HG03439 (cell line): ENCODE measurements around the gene NOS3.

Experiments
- ATAC-seq: cut with Tn5 transposase; IDR thresholded peaks from one replicate; pipeline ENCODE4 v1.9.1; 2021; ENCODE audit warnings: mild to moderate bottlenecking, moderate library complexity; ENCODE audit not compliant: unreplicated experiment

NOS3 gene

DNA sequence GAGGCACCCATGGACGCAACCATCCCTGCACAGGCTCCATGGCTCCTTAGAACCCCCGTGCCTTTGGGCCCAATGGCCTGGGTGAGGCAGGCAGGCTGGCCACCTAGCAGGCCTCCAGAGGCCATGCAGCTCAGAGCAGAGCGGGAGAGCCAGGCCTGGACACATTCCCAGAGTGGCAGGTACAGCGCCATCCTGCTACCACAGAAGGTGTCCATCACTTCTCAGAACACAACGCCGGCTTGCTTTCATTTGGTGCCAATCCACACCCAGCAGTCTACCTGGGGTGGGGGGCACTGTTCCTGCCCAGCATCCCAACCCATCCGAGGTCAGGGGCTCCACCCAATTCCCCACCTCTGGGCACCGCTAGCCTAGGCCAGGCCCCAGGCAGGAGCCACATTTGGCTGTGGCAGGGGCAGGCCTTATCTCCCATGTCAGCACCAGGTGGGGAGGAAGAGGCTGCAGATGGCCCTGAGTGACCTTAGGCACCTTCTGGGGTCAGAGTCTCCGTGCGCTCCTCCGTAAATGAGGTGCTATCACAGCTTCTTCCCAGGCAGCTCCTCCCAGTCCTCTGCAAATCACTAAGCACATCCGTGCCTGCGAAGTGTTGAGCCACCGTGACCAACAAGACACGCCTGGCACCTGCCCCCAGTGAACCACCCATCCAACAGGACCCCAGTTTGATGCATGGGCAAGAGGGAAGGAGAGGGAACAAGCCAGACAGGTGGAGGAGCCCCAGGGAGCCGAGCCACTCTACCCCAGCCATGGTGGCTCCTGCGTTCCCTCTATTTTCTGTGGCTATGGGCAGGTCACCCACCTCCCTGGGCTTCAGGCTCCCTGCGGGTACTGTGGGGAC lies 26.9 kb upstream of the NOS3 start:
- no peak for ATAC-seq

DNA sequence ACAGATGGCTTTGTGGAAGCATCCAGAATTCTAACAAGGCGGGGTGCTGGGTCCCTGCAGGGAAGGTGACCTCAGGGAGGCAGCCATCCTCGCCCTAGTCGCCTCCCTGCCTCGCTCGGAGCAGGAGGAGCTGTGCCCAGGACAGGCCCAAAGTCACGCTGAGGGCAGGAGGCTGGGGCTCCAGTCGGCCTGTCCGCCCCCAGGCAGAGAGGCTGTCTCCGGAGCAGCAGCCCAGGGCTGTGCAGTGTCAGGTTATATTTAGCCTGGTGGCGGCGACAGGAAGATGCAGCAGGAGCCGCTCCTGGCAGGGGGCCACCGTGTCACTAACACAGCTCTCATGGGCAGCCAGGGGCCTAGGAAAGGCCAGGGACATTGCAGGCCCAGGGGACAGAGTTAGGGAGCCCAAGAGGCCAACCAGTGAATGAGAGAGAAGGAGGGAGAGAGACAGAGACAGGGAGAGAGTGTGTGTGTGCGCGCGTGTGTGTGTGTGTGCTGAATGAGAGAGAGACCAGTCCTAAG lies 26.2 kb upstream of the NOS3 start:
- no peak for ATAC-seq

DNA sequence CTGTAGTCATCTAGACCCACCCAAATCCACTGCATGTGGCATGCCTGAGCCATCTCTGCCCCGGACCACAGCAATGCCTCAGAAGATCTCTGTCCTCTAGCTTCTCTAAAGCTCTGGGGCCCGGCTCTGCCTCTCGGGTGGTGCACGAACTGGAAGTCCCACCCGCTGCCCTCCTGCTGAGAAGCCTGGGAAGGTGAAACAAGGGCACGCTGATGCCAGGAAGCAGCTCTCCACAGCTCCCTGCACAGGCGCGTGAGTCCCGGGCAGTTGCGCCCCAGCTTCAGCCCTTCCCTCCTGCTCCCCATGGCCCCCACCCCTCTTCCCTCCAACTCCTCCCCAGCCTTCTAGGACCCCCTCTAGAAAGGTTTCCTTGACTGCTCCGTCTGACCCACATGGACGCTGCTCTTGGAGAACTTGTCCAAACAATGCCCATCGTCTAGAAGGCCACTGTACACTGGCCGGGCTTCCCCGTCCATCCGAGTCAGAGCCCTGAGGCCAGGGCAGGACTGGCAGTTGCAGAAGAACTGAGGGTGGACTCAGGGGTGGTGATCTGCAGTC lies 25.5 kb upstream of the NOS3 start:
- ATAC-seq, result no peak

DNA sequence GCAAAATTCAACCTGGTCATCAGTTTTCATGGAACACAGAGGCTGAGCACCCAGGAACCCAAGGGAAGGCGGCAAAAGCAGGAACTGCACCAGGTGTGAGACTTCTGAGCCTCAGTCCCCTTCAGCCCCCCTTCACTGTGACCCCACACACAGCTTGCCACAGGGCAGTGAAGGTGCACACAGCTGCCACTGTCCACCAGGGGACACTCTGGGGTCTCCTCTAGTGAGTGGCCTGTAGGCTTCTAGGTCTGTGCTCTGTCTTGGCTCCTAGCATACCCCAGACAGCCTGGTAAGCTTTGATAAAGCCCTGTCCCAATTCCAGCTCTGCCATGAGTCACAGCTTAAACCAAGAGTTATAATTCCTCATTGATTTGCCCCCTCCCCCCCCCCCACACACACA lies 24.8 kb upstream of the NOS3 start:
- no peak for ATAC-seq

- ATAC-seq, result no peak
These were observed 23.5 kb upstream of the NOS3 start for GRCh38 chr7:150967349-150967748.

DNA sequence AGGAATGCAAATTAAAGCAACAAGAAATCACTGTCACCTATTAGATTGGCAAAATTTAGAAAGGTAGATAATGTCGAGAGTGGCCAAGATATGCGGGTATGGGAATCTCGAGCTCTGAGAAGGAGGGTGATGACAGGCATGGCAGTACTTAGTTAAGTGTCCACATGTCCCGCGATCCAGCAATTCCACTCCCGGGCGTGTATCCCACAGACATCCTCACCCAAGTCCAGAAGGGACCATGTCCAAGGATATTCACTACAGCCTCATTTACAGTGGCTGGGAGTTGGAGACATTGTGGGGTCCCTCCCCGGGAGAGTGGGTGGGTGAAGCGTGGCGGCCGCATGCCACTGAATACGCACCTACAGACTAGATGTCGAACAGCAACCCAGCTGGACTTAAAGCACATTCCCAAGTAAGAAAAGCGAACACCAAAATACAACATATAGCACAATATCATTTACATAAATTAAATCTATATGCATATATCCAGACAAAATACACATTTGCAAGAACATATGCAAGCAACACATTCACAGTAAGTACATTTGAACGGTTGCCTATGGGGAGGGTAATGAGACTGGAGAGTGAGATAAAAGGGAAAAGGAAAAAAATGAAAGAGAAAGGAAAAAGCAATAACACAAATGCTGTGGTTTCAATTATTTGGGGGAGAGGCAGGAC lies 22.6 kb upstream of the NOS3 start:
- ATAC-seq, result no peak

DNA sequence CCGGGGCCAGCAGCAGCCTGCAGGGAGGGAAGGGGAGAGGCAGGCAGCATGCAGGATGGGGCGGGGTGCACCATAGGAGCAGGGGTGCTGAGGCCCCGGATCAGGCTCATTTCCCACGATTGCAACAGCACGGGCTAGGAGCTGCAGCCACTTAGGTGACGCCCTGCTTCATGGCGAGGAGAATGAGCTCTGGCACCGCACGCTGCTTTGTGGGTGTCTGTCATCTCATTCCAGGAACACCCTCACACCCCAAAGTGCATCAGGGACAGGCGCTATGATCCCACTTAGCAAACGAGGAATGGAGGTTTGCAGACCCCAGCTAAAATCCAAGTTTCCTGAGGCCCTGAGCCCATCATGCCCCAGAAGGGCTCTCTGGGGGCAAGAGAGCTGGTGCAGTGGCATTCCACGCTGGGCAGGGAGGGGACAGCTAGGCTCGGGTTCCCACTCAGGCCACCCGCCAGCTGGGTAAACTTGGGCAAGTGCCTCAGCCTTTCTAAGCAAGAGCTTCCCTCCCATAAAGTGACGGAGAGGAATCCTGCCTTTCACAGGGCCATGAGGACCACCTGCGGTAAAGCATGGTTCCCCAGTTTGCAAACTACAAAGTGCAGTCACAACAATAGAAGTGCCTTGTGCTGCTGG lies 22.0 kb upstream of the NOS3 start:
- ATAC-seq, result no peak

DNA sequence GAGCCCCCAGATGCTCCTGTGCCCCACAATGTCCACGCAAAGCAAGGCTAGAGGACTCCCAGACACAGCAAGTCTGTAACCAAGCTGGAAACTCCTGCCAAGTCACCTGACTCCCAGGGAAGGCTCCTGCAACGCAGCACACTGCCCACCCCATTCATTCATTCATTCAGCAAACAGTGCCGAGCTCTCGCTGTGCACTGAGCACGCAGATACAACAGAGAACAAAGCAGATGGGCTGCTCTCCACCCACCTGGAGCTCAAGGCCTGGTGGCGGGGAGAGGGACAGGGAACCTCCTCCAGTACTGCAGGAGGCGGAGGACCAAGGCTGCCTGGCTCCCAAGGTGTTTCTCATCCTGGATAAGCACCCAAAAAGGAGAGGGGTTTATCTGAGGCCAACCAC lies 21.3 kb upstream of the NOS3 start:
- ATAC-seq, result no peak

DNA sequence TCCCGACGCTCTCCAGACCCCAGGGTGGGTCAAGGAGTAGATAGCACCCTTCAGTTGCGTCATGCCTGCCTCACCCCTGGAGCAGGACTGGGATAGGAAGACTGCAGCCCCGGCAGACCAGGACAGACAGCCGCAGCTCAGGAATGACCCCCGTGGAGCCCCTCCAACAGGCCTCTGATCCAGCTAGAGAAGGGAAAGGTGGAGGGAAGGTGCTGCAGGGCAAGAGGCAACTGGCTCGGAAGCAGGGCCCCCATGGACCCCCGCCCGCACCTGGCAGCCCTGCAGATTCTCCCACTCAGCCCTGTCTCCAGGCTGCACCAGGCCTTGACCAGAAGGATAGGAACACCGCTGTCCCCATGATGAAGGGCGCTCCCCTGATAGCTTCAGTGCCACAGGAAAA lies 20.4 kb upstream of the NOS3 start:
- no peak for ATAC-seq

DNA sequence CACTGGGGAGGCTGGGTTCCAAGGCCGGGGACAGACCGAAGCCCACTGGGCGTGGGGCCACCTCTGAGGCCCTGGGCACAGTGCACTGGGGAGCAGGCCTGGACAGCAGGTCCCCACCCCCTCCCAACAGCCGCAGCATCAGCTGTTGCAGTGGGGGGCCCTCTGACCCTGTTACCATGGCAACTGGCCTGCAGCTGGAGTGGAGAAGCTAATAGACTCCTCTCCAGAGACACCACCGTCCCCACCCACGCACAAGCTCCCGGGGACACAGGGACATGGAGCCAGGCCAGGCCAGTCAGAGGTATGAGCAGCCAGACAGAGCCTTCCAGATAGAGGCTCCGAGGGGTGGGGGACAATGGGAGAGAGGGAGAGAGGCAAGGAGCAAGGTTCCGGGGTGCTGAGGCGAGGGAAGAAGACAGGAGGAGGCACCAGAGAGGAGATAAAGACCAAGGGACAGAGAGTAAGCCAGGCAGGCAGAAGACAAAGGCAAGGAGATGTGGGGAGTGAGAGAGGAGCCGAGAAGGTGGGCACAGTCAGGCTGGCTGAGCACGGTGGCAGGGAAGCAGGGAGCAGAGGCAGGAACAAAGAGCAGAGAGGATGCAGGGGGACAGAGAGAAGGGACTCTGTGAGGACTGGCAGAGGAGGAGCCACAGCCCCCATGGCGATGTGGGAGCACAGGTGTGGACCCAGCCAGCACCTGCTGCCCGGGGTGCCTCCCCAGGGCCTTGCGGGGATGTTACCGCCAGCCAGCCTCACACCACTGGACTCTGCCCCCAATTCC lies 19.4 kb upstream of the NOS3 start:
- no peak for ATAC-seq

DNA sequence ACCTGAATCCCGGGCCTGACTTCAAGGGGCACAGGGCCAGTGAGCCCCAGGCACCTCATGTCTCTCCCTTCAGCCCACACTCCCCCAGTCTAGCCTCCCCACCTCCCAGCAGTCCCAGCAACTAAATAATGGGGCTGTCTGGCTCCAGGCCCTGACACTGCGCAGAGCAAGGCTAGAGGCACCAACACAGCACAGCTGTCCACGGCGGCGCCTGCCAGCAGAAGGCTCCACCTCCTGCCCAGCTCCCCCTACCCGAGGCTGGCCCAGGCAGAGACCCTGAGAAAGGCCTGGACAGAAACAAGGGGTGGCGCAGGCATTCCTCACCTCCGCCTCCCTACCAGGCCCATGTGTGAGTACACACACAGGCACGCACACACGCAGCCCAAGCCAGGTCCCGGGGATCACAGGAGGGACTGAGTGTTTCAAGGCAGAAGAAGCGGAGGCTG lies 18.8 kb upstream of the NOS3 start:
- ATAC-seq, result no peak

DNA sequence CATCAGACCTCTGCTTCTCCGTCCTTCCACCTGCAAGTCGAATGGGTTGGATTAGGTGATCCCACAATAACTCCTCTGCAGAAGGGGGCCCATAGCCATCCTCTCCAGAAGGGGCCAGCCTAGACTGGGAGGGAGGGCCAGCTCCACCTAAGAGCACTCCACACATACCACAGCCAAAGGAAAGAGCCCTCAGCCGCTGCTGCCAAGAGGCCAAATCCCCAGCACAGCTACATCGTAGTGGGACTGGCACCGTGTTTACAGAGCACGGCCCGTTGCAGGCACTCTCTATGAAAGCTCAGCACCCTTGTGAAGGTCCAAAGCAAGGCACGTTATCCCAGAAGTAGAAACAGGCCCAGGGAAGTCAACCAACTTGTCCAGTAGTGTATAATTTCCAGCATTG lies 18.1 kb upstream of the NOS3 start:
- no peak for ATAC-seq

DNA sequence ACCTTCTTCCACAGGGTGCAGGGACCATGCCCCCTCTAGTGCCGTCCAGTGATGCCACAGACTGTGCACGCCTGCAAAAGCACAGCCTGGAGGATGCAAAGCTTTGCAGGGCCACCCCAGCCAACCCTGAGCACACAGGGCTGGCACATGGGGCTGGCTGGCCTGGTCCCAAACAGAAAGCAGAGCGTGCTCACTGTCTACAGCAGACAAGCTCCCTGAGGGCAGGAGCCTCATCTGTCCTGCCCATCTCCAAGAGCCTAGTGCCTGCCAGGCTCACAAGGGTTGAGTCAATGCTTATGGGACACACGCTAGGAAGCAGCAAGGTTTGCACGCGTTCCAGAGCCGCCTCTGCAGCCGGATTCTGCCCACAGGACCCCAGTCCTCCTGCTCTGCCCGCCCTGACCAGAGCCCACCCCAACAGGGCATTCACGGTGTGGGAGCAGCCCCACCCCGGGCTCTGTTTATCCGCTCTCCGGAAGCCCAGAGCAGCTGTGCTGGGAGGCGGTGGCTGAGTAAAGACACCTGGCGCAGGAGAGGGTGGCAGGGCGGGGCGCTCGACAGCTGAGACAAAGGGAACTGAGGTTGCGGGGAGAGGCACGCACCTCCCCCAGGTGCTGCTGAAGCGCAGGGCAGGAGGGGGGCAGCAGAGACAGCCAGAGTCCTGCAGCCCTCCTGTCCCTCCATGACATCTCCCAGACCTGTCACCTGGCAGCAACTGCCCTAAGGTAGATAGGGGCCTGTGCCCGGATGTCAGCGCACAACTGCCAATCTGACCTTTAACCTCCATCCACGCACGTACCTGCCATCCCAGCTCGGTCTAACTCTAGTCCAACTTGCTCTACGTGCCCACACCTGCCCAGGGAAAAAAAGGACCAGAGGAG lies 17.0 kb upstream of the NOS3 start:
- ATAC-seq, result no peak

DNA sequence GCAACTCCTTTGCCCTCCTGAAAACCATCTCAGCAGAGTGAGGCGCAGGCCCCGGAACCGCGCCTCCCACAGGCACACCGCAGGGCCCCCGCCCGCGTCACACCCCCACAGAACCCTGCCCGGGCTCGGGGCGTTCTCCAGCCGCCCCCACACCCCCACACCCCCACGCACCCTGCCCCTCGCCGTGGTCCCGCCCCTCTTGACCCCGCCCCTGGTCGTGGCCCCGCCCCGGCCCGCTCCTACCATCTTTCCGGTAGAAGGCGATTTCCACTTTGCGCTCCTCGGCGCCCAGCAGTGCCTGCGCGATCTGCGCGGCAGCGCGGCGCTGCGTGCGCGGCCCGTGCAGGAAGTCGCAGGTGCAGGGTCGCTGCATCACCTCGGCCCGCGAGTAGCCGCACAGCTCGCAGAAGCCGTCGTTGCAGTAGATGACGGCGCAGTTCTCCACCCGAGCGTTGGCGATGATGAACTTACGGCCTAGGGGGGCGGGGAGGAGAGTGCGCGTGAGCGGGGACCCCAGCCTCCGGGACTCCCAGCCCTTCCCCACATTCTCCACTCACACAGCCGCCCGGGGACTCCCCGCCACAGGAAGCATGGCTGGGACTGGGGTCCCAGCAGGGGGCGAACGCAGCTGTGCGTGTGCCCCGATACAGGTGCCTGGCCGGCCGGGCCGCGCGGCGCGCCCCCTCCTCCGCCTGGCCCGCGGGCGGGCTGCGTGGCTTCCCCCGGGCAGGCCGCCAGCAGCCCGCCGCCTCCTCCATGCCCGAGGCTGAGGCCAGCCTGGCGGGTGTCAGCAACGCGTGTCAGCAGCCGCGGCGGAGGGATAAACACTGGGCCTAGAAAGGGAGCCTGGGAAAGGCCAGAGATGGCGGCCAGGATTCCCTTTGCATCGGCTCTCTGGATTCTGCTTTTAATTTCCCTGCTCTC lies 16.1 kb upstream of the NOS3 start:
- ATAC-seq, result peak; percentile 60

DNA sequence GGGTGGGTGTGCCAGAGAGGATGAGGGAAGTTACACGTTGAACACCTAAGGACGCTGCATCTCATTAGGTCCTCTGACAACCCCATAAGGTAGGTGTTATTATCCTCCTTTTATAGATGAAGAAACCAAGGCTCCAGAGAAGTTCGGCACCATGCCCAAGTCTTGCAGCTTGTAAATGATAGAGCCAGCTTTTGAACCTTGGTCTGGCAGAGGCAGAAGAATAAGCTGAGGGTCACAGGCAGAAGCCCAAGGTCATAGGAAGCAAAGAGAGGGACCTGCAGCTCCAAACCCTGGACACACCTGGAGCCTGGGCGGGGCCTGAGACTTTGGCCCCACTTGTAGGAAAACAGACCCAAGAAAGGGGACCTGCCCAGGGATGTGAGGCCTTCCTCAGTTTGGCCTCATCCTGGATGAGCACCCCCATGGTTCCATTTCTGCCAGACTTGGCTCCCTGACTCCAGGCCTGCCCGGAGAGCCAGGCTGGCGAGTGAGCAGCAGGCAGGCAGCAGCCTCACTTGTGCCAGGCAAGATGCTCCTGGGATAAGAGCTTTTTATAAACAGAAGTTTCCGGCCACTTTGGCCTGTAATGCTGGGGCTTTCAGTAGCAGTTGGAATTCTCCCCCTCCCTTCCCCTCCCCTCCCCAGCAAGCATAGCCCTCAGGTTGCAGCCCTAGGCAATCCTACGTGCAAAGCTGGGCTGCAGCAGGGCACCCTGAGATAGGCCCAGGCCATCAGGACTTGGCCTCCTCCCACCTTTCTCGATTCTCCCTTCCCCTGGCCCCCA lies 15.1 kb upstream of the NOS3 start:
- ATAC-seq, result no peak

DNA sequence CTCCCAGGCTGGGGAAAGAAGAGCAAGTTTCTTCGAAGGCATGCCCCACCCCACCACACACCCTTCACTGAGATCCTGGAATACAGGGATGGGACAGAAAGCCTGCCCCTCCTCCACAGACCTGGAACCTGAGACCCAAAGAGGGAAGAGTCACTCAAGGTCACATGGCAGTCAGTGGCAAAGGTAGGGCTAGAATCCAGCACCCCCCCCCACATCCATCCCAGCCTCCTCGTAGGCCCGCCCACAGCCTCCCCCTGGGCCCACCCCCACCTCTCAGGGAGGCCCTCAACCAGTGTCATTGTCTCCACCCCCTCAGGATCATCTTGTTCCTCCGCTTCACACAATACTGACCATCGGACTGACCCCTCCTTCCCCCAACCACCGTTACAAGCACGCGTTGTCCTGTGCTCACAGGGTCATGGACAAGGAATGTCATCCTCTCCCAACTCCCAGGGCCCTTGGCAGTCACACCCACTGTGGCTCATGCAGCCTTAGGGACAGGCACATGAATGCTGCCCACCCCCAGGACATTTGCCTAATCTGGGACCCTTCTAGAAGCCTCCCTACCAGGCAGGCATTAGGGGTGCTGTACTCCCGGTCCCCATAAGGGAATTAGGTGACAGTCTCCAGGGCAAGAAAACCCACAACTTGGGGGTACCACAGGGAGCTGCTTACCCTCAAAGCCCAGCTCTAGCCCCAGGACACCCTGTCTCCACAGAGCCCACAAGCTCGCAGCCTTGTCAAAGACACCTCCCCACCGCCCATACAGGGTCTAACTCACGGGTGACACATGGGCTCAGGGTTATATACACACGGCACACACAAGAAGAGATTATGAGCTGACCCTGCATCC lies 14.1 kb upstream of the NOS3 start:
- no peak for ATAC-seq
